H54 (cell line): ENCODE data around the gene KCNC2.

Experiments
- DNase-seq: peaks from one replicate; pipeline ENCODE4 v3.0.0; 2011; ENCODE audit warnings: low spot score, mixed read lengths; ENCODE audit not compliant: insufficient read length
- FAIRE-seq: peaks from 3 replicates; lab custom pipeline; 2011; peaks lifted over from hg19 to GRCh38; lab: Jason Lieb, UNC
- POLR2A ChIP-seq: IDR thresholded peaks from 2 replicates; pipeline ENCODE4 v1.6.1; 2011; ENCODE audit warnings: low read depth, mild to moderate bottlenecking, low read length

The KCNC2 gene

GRCh38 chr12:75121036-75121705 lies 88.5 kb downstream of the KCNC2 start:
- TF ChIP-seq POLR2A, result no peak
- DNase-seq, result no peak
- no peak for FAIRE-seq

- TF ChIP-seq POLR2A, result no peak
- DNase-seq (no peak), FAIRE-seq (peak; percentile 81)
Observed at GRCh38 chr12:75120311-75120711, 89.3 kb downstream of the KCNC2 start.

GRCh38 chr12:75116646-75117198 lies 92.9 kb downstream of the KCNC2 start:
- DNase-seq (no peak), FAIRE-seq (no peak)
- TF ChIP-seq POLR2A, result no peak

GRCh38 chr12:75115748-75116147 lies 93.9 kb downstream of the KCNC2 start:
- TF ChIP-seq POLR2A, result no peak
- no peak for DNase-seq
- no peak for FAIRE-seq

GRCh38 chr12:75103822-75104221 lies 105.8 kb downstream of the KCNC2 start:
- no peak for TF ChIP-seq POLR2A
- DNase-seq, result no peak
- no peak for FAIRE-seq

GRCh38 chr12:75101781-75102180 lies 107.9 kb downstream of the KCNC2 start:
- no peak for DNase-seq
- FAIRE-seq, result no peak
- TF ChIP-seq POLR2A, result no peak

- DNase-seq (no peak), FAIRE-seq (no peak)
- no peak for TF ChIP-seq POLR2A
Observed at GRCh38 chr12:75099210-75099609, 110.4 kb downstream of the KCNC2 start.

GRCh38 chr12:75097003-75097402 lies 112.6 kb downstream of the KCNC2 start:
- no peak for DNase-seq
- FAIRE-seq, result no peak
- TF ChIP-seq POLR2A, result no peak

GRCh38 chr12:75087654-75088053 lies 122.0 kb downstream of the KCNC2 start:
- DNase-seq (no peak), FAIRE-seq (peak; percentile 80)
- TF ChIP-seq POLR2A, result no peak

GRCh38 chr12:75086091-75087038 lies 123.3 kb downstream of the KCNC2 start:
- no peak for DNase-seq
- FAIRE-seq, result no peak
- no peak for TF ChIP-seq POLR2A

- no peak for TF ChIP-seq POLR2A
- FAIRE-seq (no peak), DNase-seq (no peak)
Observed at GRCh38 chr12:75081305-75081704, 128.3 kb downstream of the KCNC2 start.

GRCh38 chr12:75080582-75080981 lies 129.1 kb downstream of the KCNC2 start:
- FAIRE-seq (no peak), DNase-seq (no peak)
- TF ChIP-seq POLR2A, result no peak

GRCh38 chr12:75065482-75065881 lies 144.2 kb downstream of the KCNC2 start:
- DNase-seq (no peak), FAIRE-seq (no peak)
- TF ChIP-seq POLR2A, result no peak

GRCh38 chr12:75062691-75063090 lies 146.9 kb downstream of the KCNC2 start:
- DNase-seq, result no peak
- TF ChIP-seq POLR2A, result no peak
- FAIRE-seq, result no peak
